Activated CD8-positive, alpha-beta memory T cell treated with anti-CD3 and anti-CD28 coated beads, Interleukin-2, amount 10 ng/mL, durations not matched to agents 7 days and 5 days (primary cell): ENCODE results near the gene SPECC1L. TPM values are rescaled to one million over a fixed set of nuclear protein-coding genes. Genes with fewer than 3 reads are reported as not detected.

Source experiments
- total RNA-seq, 2 experiments: library from RNA; stranded (reverse); gene quantifications; one replicate each; pipeline ENCODE4 v1.2.3, GENCODE V29; 2021

Gene SPECC1L
- total RNA-seq, 2 experiments from 2014 or later, result 55.3 to 57.4 TPM

Other genes starting within 250 kb of the SPECC1L start
- under 1 TPM; 0.52 to 0.96 TPM for gene SUSD2, start 89.3 kb upstream of the SPECC1L start, total RNA-seq
- under 1 TPM in 1 of 2 experiments, not detected in 1; 0.40 TPM for gene GGT5, start 25.7 kb upstream of the SPECC1L start, total RNA-seq
- gene ADORA2A, start 156.8 kb downstream of the SPECC1L start, total RNA-seq, result 10 to 100 TPM; 19.7 to 21.1 TPM
- under 1 TPM; 0.09 to 0.14 TPM for gene UPB1, start 224.5 kb downstream of the SPECC1L start, total RNA-seq